ENCODE data around the gene ENAH. TPM values are rescaled to one million over a fixed set of nuclear protein-coding genes. Genes with fewer than 3 reads are reported as not detected.

The ENAH gene
- total and polyA plus RNA-seq, 2 experiments from 2014 or later: 109 to 184 TPM

- TF ChIP-seq REST (IDR thresholded peaks at IDR 0.05; ENCODE audit: unreplicated experiment) (no peak), NANOG (IDR thresholded peaks at IDR 0.05; ENCODE audit: borderline replicate concordance) (no peak), EZH2phosphoT487 (IDR thresholded peaks at IDR 0.05; ENCODE audit: unreplicated experiment) (no peak), ZNF114 (CRISPR knock-in tag; IDR thresholded peaks at IDR 0.05) (no peak)
These were observed 59.5 kb downstream of the ENAH start (continued) for GRCh38 chr1:225593414-225593813.

- peaks cover 31% of the 10 kb centered on the region for H3K4me1 ChIP-seq (ENCODE audit: insufficient read depth)
- H3K27ac Mint-ChIP-seq: no peak overlapping the region
- TF ChIP-seq EZH2phosphoT487 (IDR thresholded peaks at IDR 0.05; ENCODE audit: unreplicated experiment): no peak
- no peak for TF ChIP-seq ZNF331 (CRISPR knock-in tag; IDR thresholded peaks at IDR 0.05; ENCODE audit: low read depth)
- no peak for TF ChIP-seq JUNB (IDR thresholded peaks at IDR 0.05; ENCODE audit: unreplicated experiment)
- no peak for TF ChIP-seq REST (IDR thresholded peaks at IDR 0.05; ENCODE audit: unreplicated experiment)
- no peak for TF ChIP-seq EZH2 (IDR thresholded peaks at IDR 0.05; ENCODE audit: low read depth, unreplicated experiment)
- no peak for TF ChIP-seq ZNF114 (CRISPR knock-in tag; IDR thresholded peaks at IDR 0.05)
- TF ChIP-seq POLR2AphosphoS5 (IDR thresholded peaks at IDR 0.05; ENCODE audit: low read depth): no peak
- no peak for TF ChIP-seq NANOG (IDR thresholded peaks at IDR 0.05; ENCODE audit: borderline replicate concordance)
- TF ChIP-seq ZNF462 (CRISPR knock-in tag; IDR thresholded peaks at IDR 0.05): no peak
- no peak for TF ChIP-seq CREB1 (CRISPR knock-in tag; IDR thresholded peaks at IDR 0.05; ENCODE audit: low read depth)
- TF ChIP-seq STAT1 (IDR thresholded peaks at IDR 0.05; ENCODE audit: unreplicated experiment): no peak
These were observed 60.4 kb downstream of the ENAH start for GRCh38 chr1:225592362-225593025.

More at GRCh38 chr1:225592362-225593025, 60.4 kb downstream of the ENAH start:
- Mint-ChIP-seq H3K4me3 (no peak overlapping the region), H3K9me3 (no peaks in the 10 kb centered on the region), H3K4me1 (peaks cover 55% of the 10 kb centered on the region), H3K36me3 (ENCODE audit: low read depth) (no peaks in the 10 kb centered on the region; the same call in 2 of the 3 replicates), H3K27me3 (ENCODE audit: insufficient read depth, low read depth, poor library complexity) (peaks cover 4% of the 10 kb centered on the region)
- H3K79me2 ChIP-seq (replicated peaks; ENCODE audit: insufficient read depth): peaks cover 100% of the 10 kb centered on the region
- no peaks in the 10 kb centered on the region for H3K36me3 ChIP-seq (ENCODE audit: insufficient read depth)
- no peaks in the 10 kb centered on the region for H3F3A ChIP-seq (replicated peaks; ENCODE audit: low read depth)
- no peaks in the 10 kb centered on the region for H3K27me3 ChIP-seq (ENCODE audit: insufficient read depth)
- H2AFZ ChIP-seq: no peak overlapping the region
- ATAC-seq: no peak
- H4K20me1 ChIP-seq (replicated peaks; ENCODE audit: insufficient read depth): peaks cover 75% of the 10 kb centered on the region
- DNase-seq (ENCODE audit: low spot score): no peak
- no peaks in the 10 kb centered on the region for H3K9me2 ChIP-seq (ENCODE audit: insufficient read depth)
- H3K4me2 ChIP-seq: no peak overlapping the region
- no peak overlapping the region for H3K4me3 ChIP-seq
- H3K27ac ChIP-seq (ENCODE audit: low read depth): no peak overlapping the region
